GM12878 (cell line): ENCODE data around the gene C22orf15. TPM values are rescaled to one million over a fixed set of nuclear protein-coding genes. Genes with fewer than 3 reads are reported as not detected.

Experiments
- ATAC-seq: fragments of 200-7000 bp; cut with Tn5 transposase; 3 replicates; pipeline ENCODE4 v1.9.1; 2020; ENCODE audit warnings: mild to moderate bottlenecking, moderate library complexity
- BruUV-seq: library from RNA; stranded (reverse); fragments of 400-500 nt; replicated peaks from 2 replicates; lab custom pipeline; 2021; lab: Mats Ljungman, UMichigan
- CTCF ChIA-PET: fragments of 300-600 bp; sonication (Branson Sonifier 250); formaldehyde crosslinking; extraction: SDS; loops from one replicate; lab custom pipeline; 2021; ENCODE audit warnings: inconsistent platforms; lab: Yijun Ruan, JAX
- POLR2A ChIA-PET: fragments of 350-600 bp; formaldehyde crosslinking; extraction: SDS; loops from one replicate; lab custom pipeline; 2021; ENCODE audit warnings: inconsistent platforms; lab: Charles Lee
- RAD21 ChIA-PET: fragments of 300-600 bp; sonication (Branson Sonifier 250); formaldehyde crosslinking; loops from one replicate; lab custom pipeline; 2023; ENCODE audit warnings: antibody characterized with exemption; ENCODE audit not compliant: unreplicated experiment; lab: Charles Lee
- SMC1A ChIA-PET: fragments of 300-600 bp; sonication (Branson Sonifier 250); formaldehyde crosslinking; loops from one replicate; lab custom pipeline; 2023; ENCODE audit not compliant: unreplicated experiment, uncharacterized antibody; lab: Charles Lee
- DNase-seq: peaks from one replicate; pipeline ENCODE4 v3.0.0-alpha.2; 2011; ENCODE audit warnings: low read depth, low spot score
- FAIRE-seq: peaks from 3 replicates; lab custom pipeline; 2011; peaks lifted over from hg19 to GRCh38; lab: Jason Lieb, UNC
- H2AFZ ChIP-seq: 2 replicates; pipeline ENCODE4 v1.6.0; 2011; ENCODE audit warnings: low read depth, low read length, control low read depth; ENCODE audit not compliant: control insufficient read depth
- H3K27ac ChIP-seq: 2 replicates; pipeline ENCODE4 v1.5.1; 2011; ENCODE audit warnings: control low read depth; ENCODE audit not compliant: control insufficient read depth, insufficient read depth
- H3K27me3 ChIP-seq, 2 experiments: replicated peaks in 1 of 2; 2 replicates each; pipeline versions ENCODE4 v1.6.0 to v1.6.1; 2011; ENCODE audit warnings: low read length in 1 of 2; ENCODE audit not compliant: control insufficient read depth in 2 of 2, insufficient read depth in 2 of 2
- H3K36me3 ChIP-seq, 2 experiments: 2 replicates each; pipeline ENCODE4 v1.5.1; 2011; ENCODE audit warnings: low read length in 1 of 2; ENCODE audit not compliant: control insufficient read depth in 2 of 2, insufficient read depth in 2 of 2
- H3K4me1 ChIP-seq: 2 replicates; pipeline ENCODE4 v1.6.1; 2011; ENCODE audit warnings: mild to moderate bottlenecking, low read length, moderate library complexity, mixed read lengths; ENCODE audit not compliant: control insufficient read depth, insufficient read depth
- H3K4me2 ChIP-seq: 2 replicates; pipeline ENCODE4 v1.6.0; 2011; ENCODE audit warnings: control low read depth; ENCODE audit not compliant: control insufficient read depth, insufficient read depth
- H3K4me3 ChIP-seq: fragments of 200-600 bp; sonication (generic); 2 replicates; pipeline ENCODE4 v1.5.1; 2016
- H3K79me2 ChIP-seq: 2 replicates; pipeline ENCODE4 v1.6.0; 2011; ENCODE audit warnings: low read length; ENCODE audit not compliant: control insufficient read depth, insufficient read depth
- H3K9ac ChIP-seq: 2 replicates; pipeline ENCODE4 v1.8.0; 2011; ENCODE audit warnings: low read length, control low read depth, mixed read lengths; ENCODE audit not compliant: control insufficient read depth, insufficient read depth
- H3K9me3 ChIP-seq: replicated peaks from 3 replicates; pipeline ENCODE4 v1.5.1; 2011; ENCODE audit warnings: mild to moderate bottlenecking, low read length; ENCODE audit not compliant: control insufficient read depth, insufficient read depth
- H4K20me1 ChIP-seq: 2 replicates; pipeline ENCODE4 v1.6.0; 2011; ENCODE audit not compliant: control insufficient read depth, insufficient read depth
- BCLAF1 ChIP-seq: fragments of 450-650 bp; IDR thresholded peaks from 2 replicates; pipeline ENCODE4 v1.6.1; 2017; ENCODE audit warnings: antibody characterized with exemption, mild to moderate bottlenecking, moderate library complexity
- CTCF ChIP-seq, 3 experiments: IDR thresholded peaks in 2 of 3; conservative IDR thresholded peaks in 1 of 3; 2 replicates each; pipeline ENCODE4 v1.5.1; 2011; ENCODE audit warnings: low read depth in 3 of 3, low read length in 3 of 3, mild to moderate bottlenecking in 3 of 3, control low read depth in 2 of 3, moderate library complexity in 2 of 3, inconsistent platforms in 1 of 3, mixed read lengths in 1 of 3; ENCODE audit not compliant: control insufficient read depth in 2 of 3, insufficient read depth in 1 of 3; ENCODE audit errors: extremely low read depth in 1 of 3
- E4F1 ChIP-seq: fragments of 450-650 bp; IDR thresholded peaks from 2 replicates; pipeline ENCODE4 v1.6.1; 2018; ENCODE audit warnings: borderline replicate concordance, mild to moderate bottlenecking; ENCODE audit not compliant: partially characterized antibody
- ESRRA ChIP-seq: IDR thresholded peaks from 2 replicates; pipeline ENCODE4 v1.6.1; 2012; ENCODE audit warnings: mild to moderate bottlenecking, low read length, improper control_type of control experiment
- FOS ChIP-seq: IDR thresholded peaks from 3 replicates; pipeline ENCODE4 v1.6.1; 2011; ENCODE audit warnings: borderline replicate concordance; ENCODE audit not compliant: insufficient read length; ENCODE audit errors: extremely low read depth
- IRF5 ChIP-seq: fragments of 450-650 bp; IDR thresholded peaks from 2 replicates; pipeline ENCODE4 v1.6.1; 2017; ENCODE audit warnings: borderline replicate concordance
- KLF5 ChIP-seq: fragments of 450-650 bp; IDR thresholded peaks from 2 replicates; pipeline ENCODE4 v1.6.1; 2014; ENCODE audit warnings: mild to moderate bottlenecking; ENCODE audit not compliant: partially characterized antibody
- MTA2 ChIP-seq: fragments of 450-650 bp; IDR thresholded peaks from 2 replicates; pipeline ENCODE4 v1.6.1; 2016; ENCODE audit warnings: low read depth, mild to moderate bottlenecking, moderate library complexity
- NBN ChIP-seq: fragments of 450-650 bp; IDR thresholded peaks from 2 replicates; pipeline ENCODE4 v1.6.1; 2016
- RFX5 ChIP-seq: IDR thresholded peaks from 2 replicates; pipeline ENCODE4 v1.6.1; 2011; ENCODE audit warnings: low read depth, low read length, improper control_type of control experiment
- SUPT20H ChIP-seq: IDR thresholded peaks from 2 replicates; pipeline ENCODE4 v1.6.1; 2011; ENCODE audit warnings: low read depth, mild to moderate bottlenecking, low read length, moderate library complexity, borderline replicate concordance; ENCODE audit not compliant: control insufficient read depth
- ZNF274 ChIP-seq: IDR thresholded peaks from one replicate; pipeline ENCODE4 v1.8.0; 2011; ENCODE audit not compliant: insufficient read length, insufficient read depth
- WGBS: methylation state at CpG from one replicate; pipeline ENCODE4 v1.1.6; 2016; ENCODE audit warnings: low lambda C conversion rate; ENCODE audit not compliant: insufficient replicate concordance, insufficient coverage; ENCODE audit errors: missing lambda C conversion rate; 5-methylcytosine and 5-hydroxymethylcytosine counted together
- in situ Hi-C: fragments of 300-500 bp; cut with MboI; formaldehyde crosslinking; loops from 9 replicates; pipeline ENCODE4 v1.14.3; 2018; ENCODE audit warnings: mixed read lengths
- intact Hi-C: fragments of 100-400 bp; cut with micrococcal nuclease; formaldehyde crosslinking; loops from one replicate; pipeline ENCODE4 v1.14.2; 2022; ENCODE audit not compliant: unreplicated experiment
- polyA plus RNA-seq, 11 experiments: library from polyadenylated mRNA; depleted of rRNA in 4 of 11; unstranded in 6 of 11; stranded (reverse) in 5 of 11; fragments of >200 nt; fragmentation: Nextera tagmentation in 4 of 11; fragmentation: Illumina TruSeq in 1 of 11; extraction: Ambion mirVana in 4 of 11; extraction: Trizol in 1 of 11; gene quantifications; 1 replicate in 1 of 11; 2 replicates in 10 of 11; pipeline versions ENCODE4 v1.2.1 to v1.2.3, GENCODE V29; 2011 to 2016; ENCODE audit warnings: inconsistent platforms in 2 of 11, missing spikeins in 2 of 11, low read depth in 1 of 11
- total RNA-seq, 4 experiments: library from RNA; depleted of rRNA in 3 of 4; stranded (reverse); fragments of >200 nt in 3 of 4; fragmentation: Illumina TruSeq in 1 of 4; extraction: Trizol in 1 of 4; gene quantifications; 2 replicates each; pipeline versions ENCODE4 v1.2.1 to v1.2.3, GENCODE V29; 2013 to 2021

The C22orf15 gene
- total and polyA plus RNA-seq, 10 of the 15 experiments (the other 5 are each of a cell fraction or from before 2014, with no cell fraction given) = 0.05 to 0.47 (median 0.13) TPM; not detected in 3

GRCh38 chr22:23767673-23768548, 5.1 kb downstream of the C22orf15 start, which contains the start of gene CHCHD10:
CHCHD10 (minus strand) TSS chr22:23767972; CDS start chr22:23767874, 98 bp downstream.
- no peaks in the 10 kb centered on the region; a peak in 1 of 4 replicates for H3K36me3 ChIP-seq
- ChIA-PET POLR2A (interaction anchor here (0.6 to 3.2 kb wide), 5 partner anchors 16 to 227 kb away, joined by 3 to 9 read pairs (median 7); partner anchors contain the start of genes SLC2A11 and SMARCB1), SMC1A (interaction anchor here (1.3 to 6.3 kb wide), 5 partner anchors 13 to 89 kb away, joined by 4 to 40 read pairs (median 10); partner anchors contain the start of genes SLC2A11 and VPREB3), RAD21 (interaction anchor here (0.9 to 3.6 kb wide), 7 partner anchors 20 to 209 kb away, joined by 3 to 34 read pairs (median 5); partner anchors contain the start of genes MIF and SLC2A11), CTCF (interaction anchor here (1.3 to 7.5 kb wide), 11 partner anchors 13 to 126 kb away, joined by 3 to 197 read pairs (median 7); partner anchors contain the start of genes MIF, SLC2A11 and VPREB3)
- 2% methylated on average over 52 of the region's 63 CpGs for WGBS
- H3K79me2 ChIP-seq = peaks cover 24% of the 10 kb centered on the region
- H3K27me3 ChIP-seq = no peaks in the 10 kb centered on the region
- no peaks in the 10 kb centered on the region; the same call in 1 of the 2 replicates for H4K20me1 ChIP-seq
- peak within 1 kb of the TSS; percentile 87 for H3K9ac ChIP-seq
- intact Hi-C loops (loop anchor here (1.0 to 5.0 kb wide), 3 partner anchors 17 to 226 kb away; partner anchors contain the start of gene ZNF70), in situ Hi-C loops (no loop called here)
- H2AFZ ChIP-seq = peak within 1 kb of the TSS; percentile 89
- FAIRE-seq (peak; percentile 18), ATAC-seq (peak; percentile 76), DNase-seq (no peak)
- H3K27ac ChIP-seq = peak within 1 kb of the TSS; percentile 83
- no TSS peak for BruUV-seq
- peak within 1 kb of the TSS; percentile 95 for H3K4me2 ChIP-seq
- peaks cover 33% of the 10 kb centered on the region for H3K4me1 ChIP-seq
- H3K9me3 ChIP-seq = no peaks in the 10 kb centered on the region
- peak within 1 kb of the TSS; percentile 74 for H3K4me3 ChIP-seq
- TF ChIP-seq MTA2 (0 out of 2 replicates have a peak, but pooled peaks have one; percentile 13), E4F1 (peak; percentile 42), IRF5 (no peak), NBN (peak; percentile 74; the same call in 1 of the 2 replicates), ZNF274 (no peak), FOS (no peak), ESRRA (peak; percentile 96; the same call in 1 of the 2 replicates), RFX5 (no peak), KLF5 (no peak), BCLAF1 (no peak), CTCF (IDR thresholded peaks at IDR 0.05 in 2 of 3, conservative IDR thresholded peaks at IDR 0.05 in 1 of 3; ENCODE audit: control insufficient read depth in 2 of 3, extremely low read depth in 1 of 3, insufficient read depth in 1 of 3, low read depth in 3 of 3, low read length in 3 of 3) (peak; percentile 59 to 80 (median 75)), SUPT20H (no peak)
